Neural cell (in vitro differentiated cells): Measurements from ENCODE around the gene MRPL38. TPM values are rescaled to one million over a fixed set of nuclear protein-coding genes. Genes with fewer than 3 reads are reported as not detected.

Source experiments
- H2AFZ ChIP-seq: fragments of 200-600, 300-800 bp; sonication (generic), shearing (Covaris generic); 2 replicates; pipeline ENCODE4 v1.6.0; 2014; ENCODE audit warnings: low read depth, mild to moderate bottlenecking, antibody characterized with exemption, low read length, moderate library complexity
- H3F3A ChIP-seq: fragments of 200-600 bp; shearing (Covaris generic); 2 replicates; pipeline ENCODE4 v1.6.1; 2016; ENCODE audit warnings: mild to moderate bottlenecking, moderate library complexity, mixed read lengths, antibody characterized with exemption, low read length; ENCODE audit not compliant: insufficient read depth, poor library complexity, severe bottlenecking
- H3K27ac ChIP-seq: fragments of 200-600, 300-800 bp; sonication (generic), shearing (Covaris generic); 2 replicates; pipeline ENCODE4 v1.5.1; 2014; ENCODE audit warnings: mild to moderate bottlenecking, low read length, moderate library complexity
- H3K27me3 ChIP-seq: fragments of 300-800, 200-600 bp; sonication (generic), shearing (Covaris generic); 2 replicates; pipeline ENCODE4 v1.6.0; 2014; ENCODE audit warnings: mild to moderate bottlenecking, low read depth, low read length, moderate library complexity; ENCODE audit not compliant: insufficient read depth
- H3K36me3 ChIP-seq: fragments of 300-800, 200-600 bp; sonication (generic), shearing (Covaris generic); 2 replicates; pipeline ENCODE4 v1.5.1; 2014; ENCODE audit warnings: mild to moderate bottlenecking, antibody characterized with exemption, low read length, moderate library complexity; ENCODE audit not compliant: insufficient read depth
- H3K4me2 ChIP-seq: fragments of 300-800, 200-600 bp; sonication (generic), shearing (Covaris generic); 2 replicates; pipeline ENCODE4 v1.6.0; 2014; ENCODE audit warnings: mild to moderate bottlenecking, low read length
- H3K4me3 ChIP-seq: fragments of 300-800, 200-600 bp; sonication (generic), shearing (Covaris generic); 2 replicates; pipeline ENCODE4 v1.5.1; 2014; ENCODE audit warnings: mild to moderate bottlenecking, low read length, moderate library complexity
- H3K79me2 ChIP-seq: fragments of 200-600 bp; shearing (Covaris generic); replicated peaks from 2 replicates; pipeline ENCODE4 v1.6.0; 2014; ENCODE audit warnings: mild to moderate bottlenecking, low read length, moderate library complexity; ENCODE audit not compliant: insufficient read depth
- H3K9ac ChIP-seq: fragments of 300-800, 200-600 bp; sonication (generic), shearing (Covaris generic); 2 replicates; pipeline ENCODE4 v1.6.1; 2016; ENCODE audit warnings: mild to moderate bottlenecking, low read length, mixed read lengths
- H3K9me2 ChIP-seq: fragments of 200-600 bp; shearing (Covaris generic); 2 replicates; pipeline ENCODE4 v1.6.1; 2016; ENCODE audit warnings: mild to moderate bottlenecking, low read length, mixed read lengths; ENCODE audit not compliant: insufficient read depth
- H3K9me3 ChIP-seq: fragments of 200-600, 300-800 bp; sonication (generic), shearing (Covaris generic); 2 replicates; pipeline ENCODE4 v1.6.1; 2016; ENCODE audit warnings: mild to moderate bottlenecking, mixed run types, low read length, moderate library complexity, mixed read lengths
- H4K20me1 ChIP-seq: fragments of 200-600 bp; shearing (Covaris generic); 2 replicates; pipeline ENCODE4 v1.6.1; 2016; ENCODE audit warnings: mild to moderate bottlenecking, mixed run types; ENCODE audit not compliant: insufficient read depth
- EZH2 ChIP-seq: fragments of 200-600, 300-800 bp; shearing (Covaris generic), sonication (generic); IDR thresholded peaks from 2 replicates; pipeline ENCODE4 v1.6.1; 2014; ENCODE audit warnings: antibody characterized with exemption, low read length, borderline replicate concordance, mild to moderate bottlenecking; ENCODE audit not compliant: insufficient read depth, poor library complexity, severe bottlenecking
- MXI1 ChIP-seq: fragments of 450-650 bp; conservative IDR thresholded peaks from 2 replicates; pipeline ENCODE4 v1.6.1; 2014; ENCODE audit warnings: antibody characterized with exemption, mild to moderate bottlenecking; ENCODE audit not compliant: poor library complexity, severe bottlenecking
- RAD21 ChIP-seq: fragments of 450-650 bp; conservative IDR thresholded peaks from 2 replicates; pipeline ENCODE4 v1.6.1; 2014; ENCODE audit warnings: antibody characterized with exemption, mild to moderate bottlenecking, moderate library complexity
- SMC3 ChIP-seq: fragments of 450-650 bp; conservative IDR thresholded peaks from 2 replicates; pipeline ENCODE4 v1.6.1; 2014; ENCODE audit warnings: antibody characterized with exemption, mild to moderate bottlenecking, moderate library complexity; ENCODE audit not compliant: poor library complexity
- TAF1 ChIP-seq: IDR thresholded peaks from 2 replicates; pipeline ENCODE4 v1.6.1; 2012; ENCODE audit warnings: low read depth
- polyA plus RNA-seq: library from polyadenylated mRNA; depleted of rRNA; stranded (reverse); fragments of >200 nt; gene quantifications from 2 replicates; pipeline ENCODE4 v1.2.3, GENCODE V29; 2014
- TF ChIP-seq, protein P1 (sequence below): IDR thresholded peaks from 2 replicates; pipeline ENCODE4 v1.6.1; 2012; ENCODE audit warnings: borderline replicate concordance
- TF ChIP-seq, protein P2 (sequence below): fragments of 450-650 bp; IDR thresholded peaks from 2 replicates; pipeline ENCODE4 v1.5.1; 2014; ENCODE audit warnings: antibody characterized with exemption, mild to moderate bottlenecking, moderate library complexity; ENCODE audit not compliant: poor library complexity, severe bottlenecking

MRPL38 gene
- polyA plus RNA-seq, 1 donor from 2014 or later = 91.2 TPM

DNA sequence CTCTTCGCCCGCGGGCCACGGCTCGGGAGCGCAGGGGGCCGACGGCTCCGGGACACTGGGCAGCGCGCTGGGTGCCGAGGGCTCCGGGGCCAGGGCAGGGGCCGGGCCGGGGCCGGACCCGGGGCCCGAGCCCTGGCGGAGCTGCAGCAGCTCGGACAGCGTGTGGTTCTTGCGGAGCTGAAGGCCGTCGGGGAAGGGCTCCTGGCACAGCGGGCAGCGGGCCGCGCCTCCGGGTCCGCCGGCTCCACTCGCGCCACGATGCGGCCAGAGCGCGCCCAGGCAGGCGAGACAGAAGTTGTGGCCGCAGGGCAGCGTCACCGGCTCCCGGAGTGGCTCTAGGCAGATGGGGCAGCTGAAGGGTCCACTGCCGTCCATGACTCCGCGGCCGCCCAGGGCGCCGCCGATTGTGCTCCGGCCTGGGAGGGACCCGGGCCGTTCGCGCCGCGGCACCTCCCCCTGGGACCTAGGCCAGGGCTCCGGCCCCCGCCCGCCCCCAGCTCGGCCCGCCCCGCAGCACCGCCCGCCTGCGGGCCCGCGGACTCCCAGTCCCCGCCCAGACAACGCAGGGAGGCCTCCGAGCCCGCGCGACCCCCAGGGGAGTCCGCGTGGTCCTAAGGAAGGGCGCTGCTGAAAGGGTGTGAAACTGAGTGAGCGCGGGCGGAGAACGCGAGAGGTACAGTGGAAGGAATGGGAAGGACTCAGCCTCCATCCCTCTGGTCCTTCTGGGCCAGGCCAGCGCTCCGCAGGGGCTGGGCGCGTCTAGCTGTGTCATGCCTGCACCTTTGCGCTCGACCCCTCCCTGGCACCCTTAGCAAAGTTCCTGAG is 26.3 kb downstream of the MRPL38 start, which contains the start of gene TRIM47:
TSS of gene TRIM47 (minus strand) at position 408 of the 825 bp plus-strand sequence. CDS start at position 375, 33 bp downstream.
- TF ChIP-seq TAF1 (no peak), RAD21 (no peak), SMC3 (peak; percentile 9)
- TF ChIP-seq, protein P1, sequence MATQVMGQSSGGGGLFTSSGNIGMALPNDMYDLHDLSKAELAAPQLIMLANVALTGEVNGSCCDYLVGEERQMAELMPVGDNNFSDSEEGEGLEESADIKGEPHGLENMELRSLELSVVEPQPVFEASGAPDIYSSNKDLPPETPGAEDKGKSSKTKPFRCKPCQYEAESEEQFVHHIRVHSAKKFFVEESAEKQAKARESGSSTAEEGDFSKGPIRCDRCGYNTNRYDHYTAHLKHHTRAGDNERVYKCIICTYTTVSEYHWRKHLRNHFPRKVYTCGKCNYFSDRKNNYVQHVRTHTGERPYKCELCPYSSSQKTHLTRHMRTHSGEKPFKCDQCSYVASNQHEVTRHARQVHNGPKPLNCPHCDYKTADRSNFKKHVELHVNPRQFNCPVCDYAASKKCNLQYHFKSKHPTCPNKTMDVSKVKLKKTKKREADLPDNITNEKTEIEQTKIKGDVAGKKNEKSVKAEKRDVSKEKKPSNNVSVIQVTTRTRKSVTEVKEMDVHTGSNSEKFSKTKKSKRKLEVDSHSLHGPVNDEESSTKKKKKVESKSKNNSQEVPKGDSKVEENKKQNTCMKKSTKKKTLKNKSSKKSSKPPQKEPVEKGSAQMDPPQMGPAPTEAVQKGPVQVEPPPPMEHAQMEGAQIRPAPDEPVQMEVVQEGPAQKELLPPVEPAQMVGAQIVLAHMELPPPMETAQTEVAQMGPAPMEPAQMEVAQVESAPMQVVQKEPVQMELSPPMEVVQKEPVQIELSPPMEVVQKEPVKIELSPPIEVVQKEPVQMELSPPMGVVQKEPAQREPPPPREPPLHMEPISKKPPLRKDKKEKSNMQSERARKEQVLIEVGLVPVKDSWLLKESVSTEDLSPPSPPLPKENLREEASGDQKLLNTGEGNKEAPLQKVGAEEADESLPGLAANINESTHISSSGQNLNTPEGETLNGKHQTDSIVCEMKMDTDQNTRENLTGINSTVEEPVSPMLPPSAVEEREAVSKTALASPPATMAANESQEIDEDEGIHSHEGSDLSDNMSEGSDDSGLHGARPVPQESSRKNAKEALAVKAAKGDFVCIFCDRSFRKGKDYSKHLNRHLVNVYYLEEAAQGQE = no peak
- TF ChIP-seq, protein P2, sequence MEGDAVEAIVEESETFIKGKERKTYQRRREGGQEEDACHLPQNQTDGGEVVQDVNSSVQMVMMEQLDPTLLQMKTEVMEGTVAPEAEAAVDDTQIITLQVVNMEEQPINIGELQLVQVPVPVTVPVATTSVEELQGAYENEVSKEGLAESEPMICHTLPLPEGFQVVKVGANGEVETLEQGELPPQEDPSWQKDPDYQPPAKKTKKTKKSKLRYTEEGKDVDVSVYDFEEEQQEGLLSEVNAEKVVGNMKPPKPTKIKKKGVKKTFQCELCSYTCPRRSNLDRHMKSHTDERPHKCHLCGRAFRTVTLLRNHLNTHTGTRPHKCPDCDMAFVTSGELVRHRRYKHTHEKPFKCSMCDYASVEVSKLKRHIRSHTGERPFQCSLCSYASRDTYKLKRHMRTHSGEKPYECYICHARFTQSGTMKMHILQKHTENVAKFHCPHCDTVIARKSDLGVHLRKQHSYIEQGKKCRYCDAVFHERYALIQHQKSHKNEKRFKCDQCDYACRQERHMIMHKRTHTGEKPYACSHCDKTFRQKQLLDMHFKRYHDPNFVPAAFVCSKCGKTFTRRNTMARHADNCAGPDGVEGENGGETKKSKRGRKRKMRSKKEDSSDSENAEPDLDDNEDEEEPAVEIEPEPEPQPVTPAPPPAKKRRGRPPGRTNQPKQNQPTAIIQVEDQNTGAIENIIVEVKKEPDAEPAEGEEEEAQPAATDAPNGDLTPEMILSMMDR = peak; percentile 37
- H3K4me3 ChIP-seq = peak within 1 kb of the TSS; percentile 58
- H3K9ac ChIP-seq = no peak within 1 kb of the TSS
- H2AFZ ChIP-seq = no peak within 1 kb of the TSS
- H3K27me3 ChIP-seq = peaks cover 46% of the 10 kb centered on the region
- no peaks in the 10 kb centered on the region for H3F3A ChIP-seq
- H3K36me3 ChIP-seq = no peaks in the 10 kb centered on the region
- no peaks in the 10 kb centered on the region for H3K79me2 ChIP-seq
- no peaks in the 10 kb centered on the region for H3K9me2 ChIP-seq
- H3K4me2 ChIP-seq = no peak within 1 kb of the TSS
- no peaks in the 10 kb centered on the region for H3K9me3 ChIP-seq
- H4K20me1 ChIP-seq = no peaks in the 10 kb centered on the region
- H3K27ac ChIP-seq = no peak within 1 kb of the TSS

DNA sequence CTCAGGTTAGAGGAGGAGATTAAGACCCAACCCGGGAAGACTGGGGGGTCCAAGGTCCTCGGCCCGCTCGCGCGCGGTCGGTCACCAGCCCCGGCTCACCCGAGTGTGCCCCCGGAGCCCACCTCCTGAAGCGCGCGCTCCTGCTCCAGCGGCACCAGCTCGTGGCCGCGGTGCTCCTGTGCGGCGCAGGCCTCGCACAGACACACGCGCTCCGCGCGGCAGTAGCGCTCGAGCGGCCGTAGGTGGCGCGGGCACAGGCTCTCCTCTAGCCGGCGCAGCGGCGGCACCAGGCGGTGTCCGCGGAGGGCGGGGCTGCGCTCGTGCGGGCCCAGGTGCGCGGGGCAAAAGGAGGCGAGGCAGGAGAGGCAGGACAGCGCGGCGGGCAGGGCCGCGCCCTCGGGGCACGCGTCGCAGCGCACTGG is 26.9 kb downstream of the MRPL38 start:
- H3K4me2 ChIP-seq = no peak overlapping the region
- no peaks in the 10 kb centered on the region for H3K36me3 ChIP-seq
- H3K9me3 ChIP-seq = no peaks in the 10 kb centered on the region
- H2AFZ ChIP-seq = no peak overlapping the region
- no peak overlapping the region for H3K9ac ChIP-seq
- TF ChIP-seq SMC3 (peak; percentile 57), RAD21 (peak; percentile 43), EZH2 (no peak), MXI1 (peak; percentile 49)
- TF ChIP-seq, protein P2 = peak; percentile 80
- no peaks in the 10 kb centered on the region for H3K9me2 ChIP-seq
- no peaks in the 10 kb centered on the region for H4K20me1 ChIP-seq
- peaks cover 46% of the 10 kb centered on the region for H3K27me3 ChIP-seq
- peak overlapping the region; percentile 58 for H3K4me3 ChIP-seq
- no peak overlapping the region for H3K27ac ChIP-seq
- H3K79me2 ChIP-seq = no peaks in the 10 kb centered on the region
- H3F3A ChIP-seq = no peaks in the 10 kb centered on the region
